Measurements from ENCODE around the gene NLE1. TPM values are rescaled to one million over a fixed set of nuclear protein-coding genes. Genes with fewer than 3 reads are reported as not detected.
"Not testable (repeated sequence)": the region's sequence is repeated elsewhere in the genome, so short reads cannot be mapped to it uniquely, and the experiment has no call there.

NLE1 gene
- total RNA-seq, 1 donor from 2014 or later, result 9.1 TPM

DNA sequence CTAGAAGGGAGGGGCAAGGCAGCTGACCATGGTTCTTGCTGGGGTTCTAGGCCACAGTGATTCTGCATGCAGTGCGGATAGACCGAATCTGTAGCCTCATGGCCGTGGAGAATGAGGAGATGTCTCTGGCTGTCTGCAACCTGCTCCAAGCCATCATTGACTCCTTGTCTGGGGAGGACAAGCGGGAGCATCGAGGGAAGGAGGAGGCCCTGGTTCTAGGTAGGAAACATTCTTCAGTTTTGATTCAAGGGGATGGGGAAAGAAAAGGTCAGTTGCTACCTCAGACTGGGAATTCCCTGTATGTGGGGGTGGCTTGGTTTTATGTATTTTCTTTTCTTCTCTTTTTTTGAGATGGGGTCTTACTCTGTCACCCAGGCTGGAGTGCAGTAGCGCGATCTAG, 13.1 kb upstream of the NLE1 start:
- Mint-ChIP-seq H3K36me3 (ENCODE audit: unreplicated experiment) (no peaks in the 10 kb centered on the region), H3K27me3 (ENCODE audit: unreplicated experiment) (peaks cover 1% of the 10 kb centered on the region), H3K4me3 (ENCODE audit: unreplicated experiment) (no peak overlapping the region), H3K4me1 (ENCODE audit: low read depth, unreplicated experiment) (peaks cover 3% of the 10 kb centered on the region), H3K27ac (ENCODE audit: unreplicated experiment) (no peak overlapping the region), H3K9me3 (ENCODE audit: unreplicated experiment) (no peaks in the 10 kb centered on the region)
- TF ChIP-seq, protein P1, sequence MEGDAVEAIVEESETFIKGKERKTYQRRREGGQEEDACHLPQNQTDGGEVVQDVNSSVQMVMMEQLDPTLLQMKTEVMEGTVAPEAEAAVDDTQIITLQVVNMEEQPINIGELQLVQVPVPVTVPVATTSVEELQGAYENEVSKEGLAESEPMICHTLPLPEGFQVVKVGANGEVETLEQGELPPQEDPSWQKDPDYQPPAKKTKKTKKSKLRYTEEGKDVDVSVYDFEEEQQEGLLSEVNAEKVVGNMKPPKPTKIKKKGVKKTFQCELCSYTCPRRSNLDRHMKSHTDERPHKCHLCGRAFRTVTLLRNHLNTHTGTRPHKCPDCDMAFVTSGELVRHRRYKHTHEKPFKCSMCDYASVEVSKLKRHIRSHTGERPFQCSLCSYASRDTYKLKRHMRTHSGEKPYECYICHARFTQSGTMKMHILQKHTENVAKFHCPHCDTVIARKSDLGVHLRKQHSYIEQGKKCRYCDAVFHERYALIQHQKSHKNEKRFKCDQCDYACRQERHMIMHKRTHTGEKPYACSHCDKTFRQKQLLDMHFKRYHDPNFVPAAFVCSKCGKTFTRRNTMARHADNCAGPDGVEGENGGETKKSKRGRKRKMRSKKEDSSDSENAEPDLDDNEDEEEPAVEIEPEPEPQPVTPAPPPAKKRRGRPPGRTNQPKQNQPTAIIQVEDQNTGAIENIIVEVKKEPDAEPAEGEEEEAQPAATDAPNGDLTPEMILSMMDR (IDR thresholded peaks at IDR 0.05; ENCODE audit: partially characterized antibody, unreplicated experiment), result no peak
- DNase-seq, result no peak

DNA sequence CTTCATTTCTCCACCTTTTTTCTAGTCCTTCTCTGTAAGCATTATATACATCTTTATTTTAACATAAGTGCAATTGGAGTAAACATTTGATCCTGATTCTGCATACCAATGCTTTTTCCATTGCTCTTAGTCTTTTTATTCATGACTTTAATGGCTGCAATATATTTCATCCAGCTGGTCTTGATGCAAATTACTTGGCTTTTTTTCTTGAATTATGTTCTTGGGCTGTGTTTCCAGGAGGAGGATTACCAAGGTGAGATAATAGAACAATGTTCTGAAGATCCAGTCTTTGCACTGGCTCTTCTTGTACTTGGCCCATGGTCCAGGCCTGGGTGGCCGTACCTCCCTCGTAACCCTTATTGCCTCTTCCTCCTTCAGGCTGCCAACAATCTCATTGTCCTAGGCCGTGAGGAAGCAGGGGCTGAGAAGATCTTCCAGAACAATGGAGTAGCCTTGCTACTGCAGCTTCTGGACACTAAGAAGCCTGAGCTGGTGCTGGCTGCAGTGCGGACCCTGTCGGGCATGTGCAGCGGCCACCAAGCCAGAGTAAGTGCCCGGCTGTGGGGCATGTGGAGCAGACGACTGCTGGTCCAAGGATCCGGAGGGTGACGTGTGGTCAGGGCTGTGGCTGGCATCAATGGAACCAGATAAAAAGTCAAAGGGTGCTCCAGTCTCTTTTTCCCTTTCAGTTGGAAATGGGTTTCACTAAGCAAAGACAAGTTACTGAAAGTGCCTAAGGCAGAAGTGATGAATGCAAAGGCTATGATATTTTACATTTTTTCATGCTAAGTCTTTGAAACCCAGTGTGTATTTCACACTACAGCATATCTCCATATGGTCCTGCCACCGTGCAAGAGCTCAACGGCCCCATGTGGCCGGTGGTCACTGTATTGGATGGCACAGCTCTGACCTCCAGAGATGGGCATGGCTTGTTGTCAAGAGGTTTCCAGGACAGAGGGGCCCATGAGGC, 12.4 kb upstream of the NLE1 start:
- H3K4me1 Mint-ChIP-seq (ENCODE audit: low read depth, unreplicated experiment), result peaks cover 3% of the 10 kb centered on the region
- peaks cover 1% of the 10 kb centered on the region for H3K27me3 Mint-ChIP-seq (ENCODE audit: unreplicated experiment)
- no peak for DNase-seq
- H3K4me3 Mint-ChIP-seq (ENCODE audit: unreplicated experiment), result no peak overlapping the region
- no peak overlapping the region for H3K27ac Mint-ChIP-seq (ENCODE audit: unreplicated experiment)
- H3K36me3 Mint-ChIP-seq (ENCODE audit: unreplicated experiment), result no peaks in the 10 kb centered on the region
- H3K9me3 Mint-ChIP-seq (ENCODE audit: unreplicated experiment), result no peaks in the 10 kb centered on the region
- TF ChIP-seq, protein P1 (IDR thresholded peaks at IDR 0.05; ENCODE audit: partially characterized antibody, unreplicated experiment), result no peak

DNA sequence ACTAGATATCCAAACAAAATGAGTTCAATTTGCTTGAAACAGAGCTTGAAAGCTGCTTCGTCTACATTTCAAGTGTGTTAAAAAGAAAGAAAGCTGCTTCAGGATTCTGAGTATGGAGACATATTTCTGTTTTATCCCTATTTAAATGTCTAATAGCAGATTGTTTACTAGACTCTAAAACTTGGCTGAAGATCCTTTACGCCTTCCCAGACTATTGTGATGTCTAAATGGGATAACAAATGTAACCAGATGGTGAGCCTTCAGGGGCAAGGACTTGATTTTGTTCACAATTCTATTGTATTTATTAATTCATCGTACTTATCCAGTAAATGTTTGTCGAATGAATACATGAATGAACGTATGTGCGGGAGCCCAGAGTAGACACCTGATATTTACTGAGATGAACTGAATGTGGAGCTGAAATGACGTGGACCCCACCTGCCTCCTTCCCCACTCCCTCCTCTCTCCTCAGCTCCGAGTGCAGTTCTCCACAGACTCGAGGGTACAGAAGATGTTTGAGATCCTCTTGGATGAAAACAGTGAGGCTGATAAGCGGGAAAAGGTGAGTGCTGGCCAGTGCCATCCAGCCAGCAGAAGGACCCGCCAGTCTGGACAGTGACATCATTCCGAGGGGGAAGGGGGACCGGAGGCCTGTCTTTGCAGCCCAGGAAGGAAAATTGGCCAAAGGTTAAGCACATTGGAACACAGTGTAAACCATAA, 10.5 kb upstream of the NLE1 start:
- Mint-ChIP-seq H3K9me3 (ENCODE audit: unreplicated experiment) (peaks cover 2% of the 10 kb centered on the region), H3K36me3 (ENCODE audit: unreplicated experiment) (no peaks in the 10 kb centered on the region), H3K4me1 (ENCODE audit: low read depth, unreplicated experiment) (peaks cover 9% of the 10 kb centered on the region), H3K4me3 (ENCODE audit: unreplicated experiment) (no peak overlapping the region), H3K27me3 (ENCODE audit: unreplicated experiment) (peaks cover 3% of the 10 kb centered on the region), H3K27ac (ENCODE audit: unreplicated experiment) (no peak overlapping the region)
- DNase-seq, result no peak
- TF ChIP-seq, protein P1 (IDR thresholded peaks at IDR 0.05; ENCODE audit: partially characterized antibody, unreplicated experiment), result no peak

DNA sequence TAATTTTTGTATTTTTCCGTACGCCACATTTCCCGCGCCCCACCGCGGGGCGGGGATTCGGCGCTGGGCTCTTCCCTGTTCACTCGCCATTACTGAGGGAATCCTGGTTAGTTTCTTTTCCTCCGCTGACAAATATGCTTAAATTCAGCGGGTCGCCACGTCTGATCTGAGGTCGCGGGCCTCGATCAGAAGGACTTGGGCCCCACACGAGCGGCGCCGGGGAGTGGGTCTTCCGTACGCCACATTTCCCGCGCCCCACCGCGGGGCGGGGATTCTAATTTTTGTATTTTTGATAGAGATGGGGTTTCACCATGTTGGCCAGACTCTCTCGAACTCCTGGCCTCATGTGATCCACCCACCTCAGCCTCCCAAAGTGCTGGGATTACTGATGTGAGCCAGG, 9.0 kb upstream of the NLE1 start:
- not testable (repeated sequence) for H3K36me3 Mint-ChIP-seq (ENCODE audit: unreplicated experiment); H3K27me3 Mint-ChIP-seq (ENCODE audit: unreplicated experiment); H3K4me3 Mint-ChIP-seq (ENCODE audit: unreplicated experiment); H3K27ac Mint-ChIP-seq (ENCODE audit: unreplicated experiment); H3K9me3 Mint-ChIP-seq (ENCODE audit: unreplicated experiment); DNase-seq
- H3K4me1 Mint-ChIP-seq (ENCODE audit: low read depth, unreplicated experiment), result peaks cover 14% of the 10 kb centered on the region

DNA sequence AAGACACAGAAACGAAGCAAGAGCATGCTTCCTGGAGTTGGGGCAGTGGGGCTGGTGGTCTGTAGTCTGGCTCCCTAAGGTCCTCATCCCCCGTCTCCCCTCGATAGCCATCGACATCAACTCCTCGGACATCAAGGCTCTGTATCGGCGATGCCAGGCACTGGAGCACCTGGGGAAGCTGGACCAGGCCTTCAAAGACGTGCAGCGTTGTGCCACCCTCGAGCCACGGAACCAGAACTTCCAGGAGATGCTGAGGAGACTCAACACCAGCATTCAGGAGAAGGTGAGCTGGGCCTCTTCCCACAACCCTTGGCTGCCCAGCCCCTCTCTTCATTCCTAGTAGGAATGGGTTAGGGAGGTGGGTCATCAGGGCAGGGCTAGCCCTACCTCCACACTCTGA, 7.8 kb upstream of the NLE1 start:
- Mint-ChIP-seq H3K36me3 (ENCODE audit: unreplicated experiment) (no peaks in the 10 kb centered on the region), H3K4me3 (ENCODE audit: unreplicated experiment) (no peak overlapping the region), H3K27me3 (ENCODE audit: unreplicated experiment) (peaks cover 1% of the 10 kb centered on the region), H3K9me3 (ENCODE audit: unreplicated experiment) (peaks cover 2% of the 10 kb centered on the region), H3K27ac (ENCODE audit: unreplicated experiment) (no peak overlapping the region), H3K4me1 (ENCODE audit: low read depth, unreplicated experiment) (peaks cover 14% of the 10 kb centered on the region)
- TF ChIP-seq, protein P1 (IDR thresholded peaks at IDR 0.05; ENCODE audit: partially characterized antibody, unreplicated experiment), result no peak
- no peak for DNase-seq

Data from glutamatergic neuron (in vitro differentiated cells).